Effector memory CD4-positive, alpha-beta T cell (primary cell): ENCODE data around the gene DPYSL4.
"Not testable (repeated sequence)": the region's sequence is repeated elsewhere in the genome, so short reads cannot be mapped to it uniquely, and the experiment has no call there.

Source experiments
- DNase-seq, 3 donors: peaks; one replicate each; pipeline ENCODE4 v3.0.0-alpha.2; 2020
- H3K27ac ChIP-seq: 2 replicates; pipeline ENCODE4 v1.7.0; 2013; ENCODE audit warnings: mild to moderate bottlenecking, low read length, moderate library complexity; ENCODE audit not compliant: insufficient read depth, poor library complexity, severe bottlenecking
- H3K27me3 ChIP-seq: replicated peaks from 2 replicates; pipeline ENCODE4 v1.7.0; 2013; ENCODE audit warnings: mild to moderate bottlenecking, low read length; ENCODE audit not compliant: insufficient read depth, control insufficient read depth, poor library complexity, severe bottlenecking
- H3K36me3 ChIP-seq: 2 replicates; pipeline ENCODE4 v1.7.0; 2013; ENCODE audit warnings: mild to moderate bottlenecking, low read length, moderate library complexity; ENCODE audit not compliant: control insufficient read depth, insufficient read depth
- H3K4me1 ChIP-seq: 2 replicates; pipeline ENCODE4 v1.7.0; 2013; ENCODE audit warnings: low read length, mild to moderate bottlenecking; ENCODE audit not compliant: control insufficient read depth, insufficient read depth, poor library complexity, severe bottlenecking
- H3K4me3 ChIP-seq: 2 replicates; pipeline ENCODE4 v1.7.0; 2013; ENCODE audit warnings: low read length, low read depth, mild to moderate bottlenecking; ENCODE audit not compliant: insufficient read depth, poor library complexity, severe bottlenecking
- H3K9me3 ChIP-seq: 2 replicates; pipeline ENCODE4 v1.7.0; 2013; ENCODE audit warnings: mild to moderate bottlenecking, low read length, moderate library complexity; ENCODE audit not compliant: control insufficient read depth

Gene DPYSL4

DNA sequence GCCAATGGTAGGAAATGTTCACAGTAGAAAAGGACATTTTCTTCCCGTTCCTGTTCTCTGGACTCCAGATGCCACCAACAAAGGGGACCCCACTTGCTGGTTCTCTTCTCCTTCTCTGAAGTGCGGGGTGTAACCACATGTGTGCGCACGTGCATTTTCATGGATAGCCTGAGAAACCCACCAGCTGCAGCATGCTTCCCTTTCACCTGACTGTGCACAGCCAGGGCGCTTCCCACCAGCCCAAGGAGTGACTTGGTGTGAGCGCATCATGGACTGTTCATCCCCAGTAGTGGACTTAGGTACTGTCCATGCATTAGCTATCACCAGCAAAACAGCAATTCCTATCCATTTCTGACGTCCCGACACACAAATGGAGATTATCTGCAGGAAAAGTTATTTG is 29.6 kb upstream of the DPYSL4 start:
- Histone ChIP-seq H3K36me3 (no peaks in the 10 kb centered on the region), H3K27me3 (no peaks in the 10 kb centered on the region), H3K4me3 (no peak overlapping the region), H3K9me3 (no peaks in the 10 kb centered on the region), H3K4me1 (peaks cover 19% of the 10 kb centered on the region), H3K27ac (no peak overlapping the region)
- DNase-seq = no peak

DNA sequence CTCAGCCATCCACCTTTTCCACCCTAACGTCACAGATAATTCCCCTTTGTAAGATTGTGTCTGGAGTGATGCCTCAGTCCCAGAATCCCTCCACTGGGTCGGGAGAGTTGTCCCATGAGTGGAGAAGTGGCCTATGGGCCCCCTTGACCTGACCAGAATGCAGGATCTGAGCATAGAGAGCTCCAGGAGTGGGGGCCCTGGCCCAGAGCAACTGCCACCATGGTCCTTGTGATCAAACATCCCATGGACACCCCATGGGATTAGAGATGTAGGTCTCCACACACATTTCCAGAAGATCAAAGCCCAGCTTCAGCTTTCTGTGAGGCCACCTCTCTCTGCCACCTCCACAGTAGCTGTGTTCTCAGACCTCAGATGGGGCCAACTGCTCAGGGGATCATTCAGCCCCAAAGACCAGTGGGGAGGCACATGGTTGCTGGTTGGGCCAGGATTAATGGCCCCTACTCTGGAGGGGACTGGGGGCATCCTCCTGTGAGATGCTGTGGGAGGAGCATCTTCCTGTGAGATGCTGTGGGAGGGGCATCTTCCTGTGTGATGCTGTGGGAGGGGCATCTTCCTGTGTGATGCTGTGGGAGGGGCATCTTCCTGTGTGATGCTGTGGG is 28.5 kb upstream of the DPYSL4 start:
- peak; percentile 25 to 45 (median 36) for DNase-seq
- peak overlapping the region; percentile 53 for H3K27ac ChIP-seq

DNA sequence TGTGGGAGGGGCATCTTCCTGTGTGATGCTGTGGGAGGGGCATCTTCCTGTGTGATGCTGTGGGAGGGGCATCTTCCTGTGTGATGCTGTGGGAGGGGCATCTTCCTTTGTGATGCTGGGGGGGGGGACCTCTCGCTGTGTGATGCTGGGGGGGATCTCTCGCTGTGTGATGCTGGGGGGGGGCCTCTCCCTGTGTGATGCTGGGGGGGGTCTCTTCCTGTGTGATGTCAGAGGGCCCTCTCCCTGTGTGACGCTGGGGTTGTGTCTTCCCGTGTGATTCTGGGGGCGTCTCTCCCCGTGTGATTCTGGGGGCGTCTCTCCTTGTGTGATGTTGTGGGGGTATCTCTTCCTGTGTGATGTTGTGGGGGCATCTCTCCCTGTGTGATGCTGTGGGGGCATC is 27.9 kb upstream of the DPYSL4 start:
- H3K4me3 ChIP-seq = no peak overlapping the region
- no peaks in the 10 kb centered on the region for H3K36me3 ChIP-seq
- H3K9me3 ChIP-seq = no peaks in the 10 kb centered on the region
- H3K27ac ChIP-seq = peak overlapping the region; percentile 94
- no peaks in the 10 kb centered on the region for H3K27me3 ChIP-seq
- peaks cover 24% of the 10 kb centered on the region for H3K4me1 ChIP-seq
- DNase-seq = peak; percentile 49 to 56 (median 52)

More for the DNA sequence above, 28.5 kb upstream of the DPYSL4 start:
- no peaks in the 10 kb centered on the region for H3K36me3 ChIP-seq
- H3K4me3 ChIP-seq = no peak overlapping the region
- H3K9me3 ChIP-seq = no peaks in the 10 kb centered on the region
- no peaks in the 10 kb centered on the region for H3K27me3 ChIP-seq
- H3K4me1 ChIP-seq = peaks cover 24% of the 10 kb centered on the region

DNA sequence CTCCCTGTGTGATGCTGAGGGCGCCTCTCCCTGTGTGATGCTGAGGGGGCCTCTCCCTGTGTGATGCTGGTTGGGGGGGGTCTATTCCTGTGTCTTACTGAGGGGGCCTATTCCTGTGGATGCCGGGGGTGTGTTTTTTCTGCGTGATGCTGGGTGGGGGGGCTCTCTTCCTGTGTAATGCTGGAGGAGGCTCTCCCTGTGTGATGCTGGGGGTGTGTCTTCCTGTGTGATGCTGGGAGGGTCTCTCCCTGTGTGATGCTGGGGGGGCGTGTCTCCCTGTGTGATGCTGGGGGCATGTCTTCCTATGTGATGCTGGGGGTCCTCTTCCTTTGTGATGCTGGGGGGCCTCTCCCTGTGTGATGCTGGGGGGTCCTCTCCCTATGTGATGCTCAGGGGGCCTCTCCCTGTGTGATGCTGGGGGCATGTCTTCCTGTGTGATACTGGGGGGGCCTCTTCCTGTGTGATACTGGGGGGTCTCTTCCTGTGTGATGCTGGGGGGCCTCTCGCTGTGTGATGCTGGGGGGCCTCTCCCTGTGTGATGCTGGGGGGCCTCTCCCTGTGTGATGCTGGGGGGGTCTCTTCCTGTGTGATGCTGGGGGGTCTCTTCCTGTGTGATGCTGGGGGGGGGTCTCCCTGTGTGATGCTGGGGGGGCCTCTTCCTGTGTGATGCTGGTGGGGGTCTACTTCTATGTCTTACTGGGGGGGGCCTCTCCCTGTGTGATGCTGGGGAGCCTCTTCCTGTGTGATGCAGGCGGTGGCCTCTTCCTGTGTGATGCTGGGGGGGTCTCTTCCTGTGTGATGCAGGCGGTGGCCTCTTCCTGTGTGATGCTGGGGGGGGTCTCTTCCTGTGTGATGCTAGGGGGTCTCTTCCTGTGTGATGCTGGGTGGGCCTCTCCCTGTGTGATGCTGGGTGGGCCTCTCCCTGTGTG is 27.2 kb upstream of the DPYSL4 start:
- not testable (repeated sequence) for H3K36me3 ChIP-seq, H3K27me3 ChIP-seq, H3K4me3 ChIP-seq, H3K9me3 ChIP-seq
- Histone ChIP-seq H3K27ac (peak overlapping the region; percentile 94), H3K4me1 (peaks cover 24% of the 10 kb centered on the region)
- DNase-seq = peak; percentile 51 to 62 (median 59)

DNA sequence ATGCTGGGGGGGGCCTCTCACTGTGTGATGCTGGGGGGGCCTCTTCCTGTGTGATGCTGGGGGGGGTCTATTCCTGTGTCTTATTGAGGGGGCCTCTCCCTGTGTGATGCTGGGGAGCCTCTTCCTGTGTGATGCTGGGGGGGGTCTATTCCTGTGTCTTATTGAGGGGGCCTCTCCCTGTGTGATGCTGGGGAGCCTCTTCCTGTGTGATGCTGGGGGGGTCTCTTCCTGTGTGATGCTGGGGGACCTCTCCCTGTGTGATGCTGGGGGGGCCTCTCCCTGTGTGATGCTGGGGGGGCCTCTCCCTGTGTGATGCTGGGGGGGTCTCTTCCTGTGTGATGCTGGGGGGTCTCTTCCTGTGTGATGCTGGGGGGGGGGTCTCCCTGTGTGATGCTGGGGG is 26.5 kb upstream of the DPYSL4 start:
- not testable (repeated sequence) for H3K9me3 ChIP-seq

DNA sequence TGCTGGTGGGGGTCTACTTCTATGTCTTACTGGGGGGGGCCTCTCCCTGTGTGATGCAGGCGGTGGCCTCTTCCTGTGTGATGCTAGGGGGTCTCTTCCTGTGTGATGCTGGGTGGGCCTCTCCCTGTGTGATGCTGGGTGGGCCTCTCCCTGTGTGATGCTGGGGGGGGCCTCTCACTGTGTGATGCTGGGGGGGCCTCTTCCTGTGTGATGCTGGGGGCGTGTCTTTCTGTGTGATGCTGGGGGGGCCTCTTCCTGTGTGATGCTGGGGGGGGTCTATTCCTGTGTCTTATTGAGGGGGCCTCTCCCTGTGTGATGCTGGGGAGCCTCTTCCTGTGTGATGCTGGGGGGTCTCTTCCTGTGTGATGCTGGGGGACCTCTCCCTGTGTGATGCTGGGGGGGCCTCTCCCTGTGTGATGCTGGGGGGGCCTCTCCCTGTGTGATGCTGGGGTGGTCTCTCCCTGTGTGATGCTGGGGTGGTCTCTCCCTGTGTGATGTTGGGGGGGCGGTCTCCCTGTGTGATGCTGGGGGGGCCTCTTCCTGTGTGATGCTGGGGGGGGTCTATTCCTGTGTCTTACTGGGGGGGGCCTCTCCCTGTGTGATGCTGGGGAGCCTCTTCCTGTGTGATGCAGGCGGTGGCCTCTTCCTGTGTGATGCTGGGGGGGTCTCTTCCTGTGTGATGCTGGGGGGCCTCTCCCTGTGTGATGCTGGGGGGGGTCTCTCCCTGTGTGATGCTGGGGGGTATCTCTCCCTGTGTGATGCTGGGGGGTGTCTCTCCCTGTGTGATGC is 25.7 kb upstream of the DPYSL4 start:
- not testable (repeated sequence) for H3K36me3 ChIP-seq, H3K4me3 ChIP-seq, H3K27me3 ChIP-seq, H3K9me3 ChIP-seq
- peaks cover 24% of the 10 kb centered on the region for H3K4me1 ChIP-seq
- DNase-seq = peak in 2 of 3 donors; percentile 36 to 42
- H3K27ac ChIP-seq = peak overlapping the region; percentile 65

More for the DNA sequence above, 26.5 kb upstream of the DPYSL4 start:
- DNase-seq, H3K27me3 ChIP-seq, H3K36me3 ChIP-seq, H3K4me3 ChIP-seq: not testable (repeated sequence)
- Histone ChIP-seq H3K4me1 (peaks cover 24% of the 10 kb centered on the region), H3K27ac (peak overlapping the region; percentile 94)

DNA sequence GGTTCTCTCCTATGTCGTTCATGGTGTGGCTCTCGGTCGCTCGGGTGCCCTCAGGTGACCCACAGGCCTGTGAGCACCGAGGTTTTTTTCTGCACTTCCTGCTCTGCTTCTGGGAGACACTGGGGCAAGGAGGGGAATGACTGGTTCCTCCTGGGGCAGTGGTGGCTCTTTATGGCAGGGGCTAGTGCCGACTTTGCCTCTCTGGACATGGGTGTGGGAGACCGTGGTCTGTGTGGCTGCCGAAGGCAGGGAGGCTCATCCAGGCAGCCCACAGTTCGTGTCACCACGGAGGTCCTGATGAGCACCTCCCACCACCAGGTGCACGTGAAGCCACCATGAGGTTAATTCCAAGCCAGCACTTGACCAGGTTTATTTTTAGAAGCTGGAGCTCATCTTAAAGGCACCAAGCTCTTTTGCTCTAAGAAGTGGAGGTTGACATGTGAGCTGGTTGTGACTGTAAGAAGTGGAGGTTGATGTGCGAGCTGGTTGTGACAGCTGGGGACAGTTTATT is 24.7 kb upstream of the DPYSL4 start:
- H3K36me3 ChIP-seq = no peaks in the 10 kb centered on the region
- H3K4me3 ChIP-seq = peak overlapping the region; percentile 1
- peaks cover 24% of the 10 kb centered on the region for H3K4me1 ChIP-seq
- H3K27me3 ChIP-seq = no peaks in the 10 kb centered on the region
- no peaks in the 10 kb centered on the region for H3K9me3 ChIP-seq
- no peak for DNase-seq
- H3K27ac ChIP-seq = peak overlapping the region; percentile 65

DNA sequence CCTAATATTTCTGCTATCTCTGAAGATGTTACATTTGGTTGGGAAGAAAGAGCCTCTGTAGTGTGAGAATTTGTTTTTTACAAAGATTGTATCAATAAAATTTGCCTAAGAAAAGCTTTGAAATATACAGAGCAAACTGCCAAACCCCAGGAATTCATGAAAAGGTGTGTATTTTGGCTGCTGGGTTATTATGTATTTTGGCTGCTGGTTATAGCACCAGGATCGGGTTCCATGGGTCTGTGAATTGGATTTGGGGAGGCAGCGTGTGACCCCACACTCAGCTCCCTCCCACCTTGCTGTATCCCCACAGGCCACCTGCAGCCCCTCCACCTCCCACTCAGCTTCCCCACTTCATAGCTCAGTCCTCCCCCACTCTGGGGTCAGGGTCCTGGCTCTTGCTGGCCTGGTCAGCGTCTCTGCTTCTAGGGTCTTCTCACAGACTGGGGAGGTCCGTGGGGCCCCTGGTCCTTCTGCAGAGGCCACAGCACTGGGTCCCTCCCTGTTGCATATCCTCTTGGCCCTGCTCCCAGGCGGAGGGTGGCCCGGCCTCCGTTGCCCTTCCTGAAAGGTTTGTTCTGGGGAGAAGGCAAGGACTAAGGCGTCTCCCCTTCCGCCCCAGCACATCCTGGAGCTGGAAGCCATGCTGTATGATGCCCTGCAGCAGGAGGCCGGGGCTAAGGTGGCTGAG is 24.0 kb upstream of the DPYSL4 start:
- Histone ChIP-seq H3K4me3 (no peak overlapping the region), H3K27me3 (no peaks in the 10 kb centered on the region), H3K4me1 (peaks cover 24% of the 10 kb centered on the region), H3K36me3 (no peaks in the 10 kb centered on the region), H3K9me3 (no peaks in the 10 kb centered on the region), H3K27ac (no peak overlapping the region)
- no peak for DNase-seq

DNA sequence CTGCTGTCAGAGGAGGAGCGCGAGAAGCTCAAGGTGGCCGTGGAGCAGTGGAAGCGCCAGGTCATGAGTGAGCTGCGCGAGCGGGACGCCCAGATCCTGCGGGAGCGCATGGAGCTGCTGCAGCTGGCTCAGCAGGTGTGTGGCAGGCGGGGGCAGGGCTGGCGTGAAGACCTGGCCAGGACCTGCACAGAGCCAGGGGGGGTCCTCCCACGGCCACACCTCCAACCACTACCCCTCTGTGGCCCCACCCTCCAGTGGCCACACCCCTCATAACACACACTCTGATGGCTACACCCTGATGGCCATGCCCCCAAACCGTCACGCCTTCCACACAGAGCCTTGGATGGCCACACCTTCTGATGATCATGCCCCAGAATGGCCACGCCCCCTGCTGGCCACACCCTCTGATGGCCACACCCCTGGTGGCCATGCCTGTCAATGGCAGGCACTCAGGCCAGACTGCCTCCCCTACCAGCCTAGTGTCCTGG is 23.4 kb upstream of the DPYSL4 start:
- peaks cover 20% of the 10 kb centered on the region for H3K4me1 ChIP-seq
- no peaks in the 10 kb centered on the region for H3K9me3 ChIP-seq
- peak in 1 of 3 donors; percentile 42 for DNase-seq
- no peaks in the 10 kb centered on the region for H3K27me3 ChIP-seq
- H3K27ac ChIP-seq = no peak overlapping the region
- H3K36me3 ChIP-seq = no peaks in the 10 kb centered on the region
- H3K4me3 ChIP-seq = no peak overlapping the region
